GM21737 (cell line): ENCODE data around the gene PTPRD.

ENCODE experiments used
- ATAC-seq: cut with Tn5 transposase; IDR thresholded peaks from one replicate; pipeline ENCODE4 v1.9.1; 2021; ENCODE audit warnings: mild to moderate bottlenecking, moderate library complexity; ENCODE audit not compliant: unreplicated experiment

PTPRD gene

GRCh38 chr9:8812888-8813287 lies 1799.9 kb downstream of the PTPRD start:
- ATAC-seq, result no peak

- no peak for ATAC-seq
Measured at GRCh38 chr9:8809741-8810140, 1803.1 kb downstream of the PTPRD start.

- ATAC-seq, result no peak
Measured at GRCh38 chr9:8806150-8806549, 1806.7 kb downstream of the PTPRD start.

GRCh38 chr9:8804613-8805012 lies 1808.2 kb downstream of the PTPRD start:
- no peak for ATAC-seq

- no peak for ATAC-seq
Measured at GRCh38 chr9:8802242-8802641, 1810.6 kb downstream of the PTPRD start.

GRCh38 chr9:8800196-8800595 lies 1812.6 kb downstream of the PTPRD start:
- ATAC-seq, result no peak

GRCh38 chr9:8799615-8800014 lies 1813.2 kb downstream of the PTPRD start:
- no peak for ATAC-seq

GRCh38 chr9:8799206-8799605 lies 1813.6 kb downstream of the PTPRD start:
- ATAC-seq, result no peak

GRCh38 chr9:8784838-8785237 lies 1828.0 kb downstream of the PTPRD start:
- ATAC-seq, result no peak

GRCh38 chr9:8783941-8784340 lies 1828.9 kb downstream of the PTPRD start:
- no peak for ATAC-seq

- no peak for ATAC-seq
Measured at GRCh38 chr9:8782237-8782636, 1830.6 kb downstream of the PTPRD start.

GRCh38 chr9:8781458-8781857 lies 1831.3 kb downstream of the PTPRD start:
- no peak for ATAC-seq

- no peak for ATAC-seq
Measured at GRCh38 chr9:8780386-8780785, 1832.4 kb downstream of the PTPRD start.

- ATAC-seq, result no peak
Measured at GRCh38 chr9:8779478-8779877, 1833.3 kb downstream of the PTPRD start.

- ATAC-seq, result no peak
Measured at GRCh38 chr9:8778356-8778755, 1834.4 kb downstream of the PTPRD start.

- ATAC-seq, result no peak
Measured at GRCh38 chr9:8772302-8772701, 1840.5 kb downstream of the PTPRD start.

GRCh38 chr9:8769153-8769552 lies 1843.6 kb downstream of the PTPRD start:
- no peak for ATAC-seq

- ATAC-seq, result no peak
Measured at GRCh38 chr9:8766096-8766495, 1846.7 kb downstream of the PTPRD start.

GRCh38 chr9:8764051-8764450 lies 1848.8 kb downstream of the PTPRD start:
- ATAC-seq, result no peak

- ATAC-seq, result no peak
Measured at GRCh38 chr9:8762479-8763085, 1850.2 kb downstream of the PTPRD start.

- no peak for ATAC-seq
Measured at GRCh38 chr9:8760000-8760767, 1852.6 kb downstream of the PTPRD start.

- ATAC-seq, result no peak
Measured at GRCh38 chr9:8757881-8758280, 1854.9 kb downstream of the PTPRD start.

GRCh38 chr9:8754751-8755150 lies 1858.1 kb downstream of the PTPRD start:
- ATAC-seq, result no peak
